ENCODE results near the gene RHOT2.

Gene RHOT2

GRCh38 chr16:632486-633335 lies 35.2 kb upstream of the RHOT2 start:
- DNase-seq, result no peak

GRCh38 chr16:633336-634050 lies 34.4 kb upstream of the RHOT2 start:
- no peak for DNase-seq

GRCh38 chr16:634051-634670 lies 33.8 kb upstream of the RHOT2 start:
- no peak for DNase-seq

- no peak for DNase-seq
Observed at GRCh38 chr16:634996-635395, 32.9 kb upstream of the RHOT2 start.

GRCh38 chr16:635573-636205 lies 32.2 kb upstream of the RHOT2 start:
- DNase-seq, result no peak

GRCh38 chr16:636206-637080 lies 31.5 kb upstream of the RHOT2 start, which contains the start of gene METTL26:
Gene METTL26 (minus strand): TSS chr16:636305. CDS start chr16:636290, 15 bp downstream.
- peak; percentile 93 for DNase-seq

GRCh38 chr16:637081-638018 lies 30.6 kb upstream of the RHOT2 start:
- DNase-seq, result peak; percentile 88

GRCh38 chr16:638034-638543 lies 29.8 kb upstream of the RHOT2 start:
- no peak for DNase-seq

- DNase-seq, result no peak
Observed at GRCh38 chr16:638836-639235, 29.1 kb upstream of the RHOT2 start.

- DNase-seq, result no peak
Observed at GRCh38 chr16:640614-641013, 27.3 kb upstream of the RHOT2 start.

- peak; percentile 72 for DNase-seq
Observed at GRCh38 chr16:641326-642188, 26.4 kb upstream of the RHOT2 start, which contains the start of gene MCRIP2. Gene MCRIP2 (plus strand): TSS chr16:641828. CDS start chr16:641992, 164 bp downstream.

GRCh38 chr16:642189-643049 lies 25.5 kb upstream of the RHOT2 start:
- peak; percentile 25 for DNase-seq

GRCh38 chr16:643050-643368 lies 24.9 kb upstream of the RHOT2 start:
- no peak for DNase-seq

- DNase-seq, result no peak
Observed at GRCh38 chr16:644556-644955, 23.4 kb upstream of the RHOT2 start.

- no peak for DNase-seq
Observed at GRCh38 chr16:645852-646678, 21.9 kb upstream of the RHOT2 start.

GRCh38 chr16:646679-647172 lies 21.2 kb upstream of the RHOT2 start:
- no peak for DNase-seq

- DNase-seq, result no peak
Observed at GRCh38 chr16:647173-647902, 20.6 kb upstream of the RHOT2 start.
